ENCODE data around the gene GPR135.

The GPR135 gene

GRCh38 chr14:59478540-59478939 is 13.4 kb upstream of the GPR135 start:
- no peak for DNase-seq (ENCODE audit: low read depth in 2 of 2)
- TF ChIP-seq CTCF (IDR thresholded peaks at IDR 0.05; ENCODE audit: low read depth, low read length) = no peak
- no peak overlapping the region for H3K4me3 ChIP-seq (replicated peaks in 1 of 2; ENCODE audit: low read depth in 2 of 2, low read length in 2 of 2)

GRCh38 chr14:59475709-59476108 is 10.5 kb upstream of the GPR135 start:
- TF ChIP-seq CTCF (IDR thresholded peaks at IDR 0.05; ENCODE audit: low read depth, low read length) = no peak
- no peak overlapping the region for H3K4me3 ChIP-seq (replicated peaks in 1 of 2; ENCODE audit: low read depth in 2 of 2, low read length in 2 of 2)
- DNase-seq (ENCODE audit: low read depth in 2 of 2) = no peak

- TF ChIP-seq CTCF (IDR thresholded peaks at IDR 0.05; ENCODE audit: low read depth, low read length) = no peak
- DNase-seq (ENCODE audit: low read depth in 2 of 2) = peak; percentile 65 to 71
- no peak overlapping the region for H3K4me3 ChIP-seq (replicated peaks in 1 of 2; ENCODE audit: low read depth in 2 of 2, low read length in 2 of 2)
Observed at GRCh38 chr14:59474172-59474571, 9.0 kb upstream of the GPR135 start.

GRCh38 chr14:59464486-59465315 is 479 bp downstream of the GPR135 start:
- peak; percentile 45 to 56 for DNase-seq (ENCODE audit: low read depth in 2 of 2)
- H3K4me3 ChIP-seq (replicated peaks in 1 of 2; ENCODE audit: low read depth in 2 of 2, low read length in 2 of 2) = peak overlapping the region; percentile 43 to 52
- no peak for TF ChIP-seq CTCF (IDR thresholded peaks at IDR 0.05; ENCODE audit: low read depth, low read length)

GRCh38 chr14:59463787-59464485 is 1.2 kb downstream of the GPR135 start:
- H3K4me3 ChIP-seq (replicated peaks in 1 of 2; ENCODE audit: low read depth in 2 of 2, low read length in 2 of 2) = peak overlapping the region; percentile 32 to 43

GRCh38 chr14:59461891-59462290 is 3.3 kb downstream of the GPR135 start:
- H3K4me3 ChIP-seq (replicated peaks in 1 of 2; ENCODE audit: low read depth in 2 of 2, low read length in 2 of 2) = no peak overlapping the region
- DNase-seq (ENCODE audit: low read depth in 2 of 2) = no peak
- TF ChIP-seq CTCF (IDR thresholded peaks at IDR 0.05; ENCODE audit: low read depth, low read length) = no peak

More at GRCh38 chr14:59463787-59464485, 1.2 kb downstream of the GPR135 start:
- TF ChIP-seq CTCF (IDR thresholded peaks at IDR 0.05; ENCODE audit: low read depth, low read length) = no peak
- no peak for DNase-seq (ENCODE audit: low read depth in 2 of 2)

All from cardiac fibroblast (primary cell).